HG02840 (cell line): Measurements from ENCODE around the gene OFD1.

Experiments used
- ATAC-seq: cut with Tn5 transposase; IDR thresholded peaks from one replicate; pipeline ENCODE4 v1.9.1; 2021; ENCODE audit warnings: mild to moderate bottlenecking, moderate library complexity, moderate number of reproducible peaks; ENCODE audit not compliant: unreplicated experiment, low FRiP score

Gene OFD1

DNA sequence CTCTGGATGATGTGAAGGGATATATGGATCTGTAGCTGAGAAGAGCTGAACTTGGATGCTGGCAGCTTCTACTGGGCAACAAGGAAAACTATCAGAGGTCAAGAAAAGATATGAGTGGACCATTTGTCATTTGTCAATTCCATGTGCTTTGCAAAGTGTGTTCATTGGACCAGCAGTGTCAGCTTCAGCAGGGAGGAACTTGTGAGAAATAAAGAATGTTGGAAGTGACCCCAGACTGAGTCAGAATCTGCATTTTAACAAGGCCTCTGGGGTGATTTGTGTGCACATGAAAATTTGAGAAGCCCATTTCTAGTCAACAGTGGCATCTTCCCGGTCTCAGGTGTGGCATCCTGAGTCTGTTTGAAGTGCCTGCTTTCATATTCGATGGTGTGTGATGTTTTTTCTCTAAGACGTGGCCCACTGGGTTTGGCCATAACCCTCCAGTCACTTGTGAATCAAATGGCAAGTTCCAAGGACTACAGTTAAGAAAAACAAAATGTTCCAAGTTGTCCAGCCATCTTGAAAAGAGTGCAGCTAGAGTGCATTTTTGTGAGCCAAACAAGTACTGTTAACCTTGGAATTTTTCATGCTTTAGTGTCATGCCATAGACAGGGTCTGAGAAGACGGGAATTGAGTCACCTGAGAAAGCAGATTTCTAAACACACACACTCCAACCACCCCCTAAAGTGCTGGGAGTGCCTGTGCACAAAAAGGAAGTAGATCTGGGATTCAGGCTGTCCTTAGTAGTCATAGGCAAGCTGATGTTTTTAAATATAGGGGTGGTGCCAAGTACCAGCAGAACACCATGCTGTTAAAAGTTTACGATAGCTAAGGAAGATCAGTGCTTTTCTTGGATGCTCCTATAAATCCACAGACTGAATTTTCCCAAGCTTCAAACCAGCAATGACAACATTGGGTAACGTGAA is 55.9 kb downstream of the OFD1 start:
- no peak for ATAC-seq

DNA sequence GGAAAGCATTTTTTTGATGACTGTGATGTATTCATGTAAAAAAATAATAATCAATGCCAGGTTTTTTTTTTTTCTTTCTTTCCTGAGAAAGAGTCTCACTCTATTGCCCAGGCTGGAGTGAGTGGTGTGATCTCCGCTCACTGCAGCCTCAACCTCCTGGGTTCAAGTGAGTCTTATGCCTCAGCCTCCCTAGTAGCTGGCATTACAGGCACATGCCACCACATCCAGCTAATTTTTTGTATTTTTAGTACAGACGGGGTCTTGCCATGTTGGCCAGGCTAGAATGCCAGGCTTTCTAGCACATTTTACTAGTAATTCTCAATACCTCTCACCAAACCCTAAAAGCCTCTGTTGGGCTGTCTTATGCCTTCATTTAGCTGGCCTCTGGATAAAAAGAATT is 56.6 kb downstream of the OFD1 start:
- no peak for ATAC-seq

DNA sequence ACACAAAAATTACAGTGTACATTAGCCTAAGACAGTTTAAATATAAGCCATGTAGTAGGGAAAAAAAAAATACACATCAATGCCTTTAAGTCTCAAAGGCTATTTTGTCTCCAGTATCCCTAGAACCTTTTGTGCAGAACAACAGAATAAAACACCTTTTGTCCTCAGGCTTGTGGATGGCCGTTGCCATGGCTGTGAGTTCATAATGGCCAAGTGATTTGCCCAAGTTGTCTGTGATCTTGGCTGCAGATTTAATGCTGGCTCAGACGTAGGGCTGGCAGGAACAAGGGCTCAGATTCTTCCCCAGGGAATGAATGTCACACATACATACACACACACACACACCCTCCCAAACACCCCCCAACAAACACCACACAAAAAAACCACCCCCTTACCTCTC is 57.0 kb downstream of the OFD1 start:
- no peak for ATAC-seq

DNA sequence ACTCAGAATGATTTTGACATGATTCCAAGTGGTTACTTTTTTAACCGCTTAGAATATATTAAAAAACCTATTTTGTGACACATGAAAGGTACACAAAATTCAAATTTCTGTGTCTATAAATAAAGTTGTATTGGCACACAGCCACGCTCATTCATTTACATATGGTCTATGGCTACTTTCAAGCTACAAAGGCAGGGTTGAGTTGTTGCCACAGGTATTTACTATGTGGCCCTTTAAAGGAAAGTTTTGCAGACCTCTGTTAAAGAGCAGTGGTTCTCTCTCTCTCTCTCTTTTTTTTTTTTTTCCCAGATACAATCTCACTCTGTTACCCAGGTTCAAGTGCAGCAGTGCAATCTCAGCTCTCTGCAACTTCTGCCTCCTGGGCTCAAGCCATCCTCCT is 59.3 kb downstream of the OFD1 start:
- no peak for ATAC-seq

DNA sequence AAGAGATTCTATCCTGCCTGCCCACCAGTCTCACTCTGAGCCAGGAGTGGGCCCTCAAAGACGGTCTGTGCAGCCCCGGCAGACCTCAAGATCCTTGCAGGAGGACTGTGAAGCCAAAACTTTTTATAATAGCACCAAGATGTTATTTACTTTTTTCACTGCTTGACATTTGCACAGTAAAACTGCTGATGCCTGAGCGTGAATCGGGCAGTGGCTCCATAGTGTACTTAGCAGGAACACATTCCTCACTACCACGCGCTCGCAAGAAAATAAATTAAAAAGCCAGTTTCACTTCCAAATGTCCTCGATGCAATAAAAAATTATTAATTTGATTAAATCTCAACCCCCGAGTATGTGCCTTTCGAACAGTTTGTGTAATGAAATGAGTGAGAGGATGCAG is 59.9 kb downstream of the OFD1 start:
- ATAC-seq, result no peak

DNA sequence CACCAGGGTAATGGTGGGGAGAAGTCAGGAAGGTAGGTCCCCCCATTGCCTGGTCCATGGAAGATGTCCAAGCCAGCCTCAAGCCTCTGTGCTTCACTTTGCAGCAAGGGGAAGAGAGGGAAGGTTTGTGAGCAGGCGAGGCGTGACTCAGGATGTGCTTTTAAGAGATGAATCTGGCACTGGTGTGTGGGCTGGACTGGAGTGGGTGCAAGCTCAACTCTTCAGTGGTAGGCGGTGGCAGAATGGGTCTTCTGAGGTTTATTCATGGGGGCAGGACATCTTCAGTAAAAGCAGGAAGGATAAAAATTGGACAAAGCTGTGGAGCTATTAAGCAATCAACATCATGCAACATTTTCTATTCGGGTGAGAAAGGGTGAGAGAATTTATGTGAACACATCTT is 63.0 kb downstream of the OFD1 start:
- no peak for ATAC-seq

DNA sequence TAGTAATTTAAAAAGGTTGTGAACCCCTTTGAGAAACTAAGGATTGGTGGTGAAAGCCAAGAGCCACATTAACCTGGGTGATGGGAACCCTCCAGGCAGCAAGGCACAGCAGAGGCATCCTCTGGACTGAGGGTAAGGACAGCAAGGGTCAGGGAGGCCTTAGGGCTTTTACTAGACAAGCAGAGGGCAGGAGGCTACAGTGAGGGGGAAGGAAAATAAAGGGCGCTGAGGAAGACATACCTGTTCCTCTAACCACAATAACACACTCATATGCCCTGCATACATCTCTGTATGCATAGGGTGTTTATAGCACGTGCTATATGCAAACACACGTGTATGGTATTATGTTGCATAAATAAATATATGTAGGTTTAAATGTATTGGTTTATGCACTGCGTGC is 63.6 kb downstream of the OFD1 start:
- no peak for ATAC-seq

DNA sequence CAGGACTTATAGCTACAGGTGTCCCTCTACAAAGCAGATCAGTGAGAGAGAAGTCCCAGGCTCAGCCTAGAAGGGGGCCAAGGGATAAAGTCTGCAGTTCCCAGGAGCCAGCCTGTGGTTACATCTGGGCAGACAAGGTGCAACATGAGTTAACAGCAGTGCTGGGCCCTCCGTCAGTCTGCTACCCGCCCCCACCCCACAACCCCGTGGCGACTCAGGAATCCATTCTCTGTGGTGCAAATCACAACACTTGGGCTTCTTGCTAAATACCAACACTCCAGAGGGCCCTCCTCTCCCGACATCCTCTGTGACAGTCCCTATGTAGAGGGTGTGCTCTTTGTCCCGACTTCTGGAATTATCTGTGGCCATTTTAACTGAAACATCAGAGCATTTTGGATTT is 68.6 kb downstream of the OFD1 start:
- ATAC-seq, result no peak

DNA sequence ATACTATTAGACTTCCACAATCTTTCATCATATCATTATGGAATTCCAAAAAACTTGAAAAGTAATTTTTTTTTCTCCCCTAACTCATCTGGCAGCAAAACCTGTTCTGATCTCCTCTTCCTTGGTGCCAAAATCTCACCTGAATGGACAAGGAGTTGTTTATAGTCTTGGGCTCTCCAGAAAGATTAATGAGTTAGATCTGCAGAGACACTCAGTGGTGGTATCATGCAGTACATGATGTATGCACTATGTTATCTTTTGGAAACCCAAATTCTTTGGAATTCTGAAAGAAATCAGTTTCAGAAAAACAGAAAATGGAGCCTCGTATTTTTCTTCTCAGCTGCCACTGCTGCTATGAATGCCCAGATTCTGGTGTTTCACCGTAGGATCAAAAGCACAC is 70.7 kb downstream of the OFD1 start:
- ATAC-seq, result no peak

DNA sequence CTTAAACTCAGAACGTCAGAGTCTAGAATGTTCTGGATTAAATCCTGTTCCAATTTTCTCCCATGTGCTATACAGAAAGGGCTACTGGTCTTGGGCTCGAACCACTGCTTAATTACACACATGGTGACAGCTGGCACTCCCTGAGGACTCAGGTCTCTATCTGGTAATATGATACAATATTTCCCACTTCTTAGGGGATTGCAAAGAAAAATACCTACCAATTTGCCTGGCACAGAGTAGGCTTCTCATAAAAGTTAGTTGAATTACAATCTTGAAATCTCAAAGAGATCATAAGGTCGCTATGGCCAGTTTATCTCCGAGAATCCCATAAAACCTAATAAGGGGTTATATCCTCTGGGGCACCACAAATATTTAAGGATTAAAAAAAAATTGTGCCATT is 73.7 kb downstream of the OFD1 start:
- no peak for ATAC-seq

DNA sequence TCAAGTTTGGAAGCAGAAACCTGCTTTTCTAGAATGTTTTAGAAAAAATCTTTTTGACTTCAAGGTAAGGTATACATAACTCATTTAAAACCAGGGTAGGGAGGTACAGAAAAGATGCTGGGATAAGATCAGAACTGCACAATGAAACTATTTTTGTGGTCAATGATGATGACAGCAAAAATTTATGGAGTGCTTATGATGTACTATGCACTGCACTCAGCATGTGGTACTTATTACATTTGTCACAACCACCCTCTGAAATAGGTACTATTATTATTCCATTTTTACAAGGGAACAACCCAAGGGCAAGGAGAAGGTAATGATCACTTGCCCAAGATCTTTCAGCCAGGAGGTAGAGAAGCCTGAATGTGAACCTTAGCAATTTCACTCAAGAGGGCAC is 74.3 kb downstream of the OFD1 start:
- no peak for ATAC-seq

DNA sequence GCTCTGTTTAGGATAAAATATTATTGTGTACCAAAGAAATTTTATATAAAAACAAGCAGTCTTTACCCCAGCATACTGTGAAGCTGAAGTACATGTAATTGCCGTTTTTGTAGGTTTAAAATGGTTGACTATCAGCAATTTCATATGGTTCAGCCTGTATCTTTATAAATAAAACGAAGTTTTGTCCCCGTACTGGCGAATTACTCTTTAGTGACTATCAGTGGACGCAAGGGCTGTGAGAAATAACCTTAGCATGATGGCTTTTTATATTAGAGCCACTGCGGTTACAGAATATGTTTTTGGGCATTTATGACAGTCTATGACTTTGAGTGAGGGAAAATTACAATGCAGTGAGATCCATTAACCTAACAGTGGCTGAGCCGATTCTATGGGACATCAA is 81.1 kb downstream of the OFD1 start:
- ATAC-seq, result no peak

DNA sequence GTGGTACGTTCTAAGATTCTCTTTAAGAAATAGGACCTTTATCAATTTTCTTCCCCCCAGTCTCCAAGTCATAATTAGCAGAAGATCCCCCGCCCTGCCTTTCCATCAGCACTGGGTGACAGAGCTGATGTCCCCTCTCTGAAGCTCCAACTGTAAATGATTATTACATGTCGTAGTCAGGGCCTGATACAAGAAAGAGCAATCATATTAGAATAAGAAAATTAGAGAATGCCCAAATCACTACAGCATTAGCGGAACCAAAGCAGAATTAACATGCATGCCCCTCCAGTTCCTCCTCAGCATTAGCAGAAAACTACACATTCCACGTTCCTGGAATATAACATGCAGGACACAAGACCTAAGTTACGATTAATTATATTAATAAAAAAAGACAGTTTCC is 81.6 kb downstream of the OFD1 start:
- ATAC-seq, result no peak

DNA sequence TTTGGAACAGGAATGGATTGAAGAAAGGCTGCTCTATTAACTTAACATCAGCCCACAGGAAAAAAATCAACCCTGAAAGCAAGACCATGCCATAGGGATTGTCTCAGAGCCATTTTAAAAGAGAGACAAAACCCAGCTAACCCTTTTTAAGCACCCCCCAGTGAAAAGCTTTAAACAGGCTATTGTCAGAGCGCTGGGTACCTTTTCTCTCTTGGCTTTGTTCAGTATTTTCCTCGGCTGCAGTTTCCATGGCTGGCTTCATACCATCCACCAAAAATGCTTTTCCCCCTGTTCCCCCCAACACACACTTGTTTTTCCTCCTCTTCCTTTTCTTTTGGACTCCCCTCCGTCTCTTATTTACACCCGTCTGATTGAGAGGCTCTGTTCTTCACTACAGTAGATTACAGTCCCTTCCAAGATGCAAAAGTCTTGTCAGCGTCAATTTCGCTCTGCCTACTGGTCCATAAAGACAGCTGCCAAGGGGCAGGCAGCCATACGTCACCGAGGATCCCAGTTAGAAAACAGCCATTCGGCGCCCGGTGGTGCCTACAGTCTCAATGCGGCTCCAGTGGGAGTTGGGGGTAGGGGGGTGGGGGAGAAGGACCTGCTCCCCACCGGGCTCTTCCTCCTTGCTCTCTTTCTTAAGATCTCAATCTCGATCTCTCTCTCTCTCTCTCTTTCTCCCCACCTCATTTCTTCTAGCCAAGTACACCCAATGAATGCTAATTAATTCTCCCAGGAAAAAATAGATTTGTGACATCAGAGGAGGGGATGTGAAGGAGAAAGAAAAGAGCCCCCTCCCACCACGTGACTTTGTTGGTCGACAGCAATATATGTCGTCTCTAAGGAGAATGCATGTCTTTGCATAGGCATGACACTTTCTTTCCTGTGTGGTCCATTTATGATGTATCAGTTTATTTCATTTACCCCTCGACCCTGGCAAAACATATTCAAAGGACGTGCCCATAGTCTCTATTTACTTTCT is 82.4 kb downstream of the OFD1 start, which contains the start of gene GPM6B:
Gene GPM6B, minus strand, starts transcription at position 451 of the 985 bp plus-strand sequence. Its CDS starts 189 bp downstream, at position 262.
- ATAC-seq, result no peak
